NCI-H510A treated with DMSO at 0.1 percent for 48 hours (cell line): ENCODE measurements around the gene SLC7A11.

Source experiments
- DNase-seq: peaks from one replicate; lab custom pipeline; 2025; lab: John Stamatoyannopoulos, UW

The SLC7A11 gene

GRCh38 chr4:138162259-138162658 is 79.9 kb downstream of the SLC7A11 start:
- no peak for DNase-seq

- no peak for DNase-seq
Measured at GRCh38 chr4:138161351-138161750, 80.8 kb downstream of the SLC7A11 start.

GRCh38 chr4:138158746-138159297 is 83.3 kb downstream of the SLC7A11 start:
- no peak for DNase-seq

GRCh38 chr4:138140879-138141278 is 101.3 kb downstream of the SLC7A11 start:
- DNase-seq: no peak

- peak; percentile 22 for DNase-seq
Measured at GRCh38 chr4:138138774-138139173, 103.4 kb downstream of the SLC7A11 start.

GRCh38 chr4:138135610-138136009 is 106.5 kb downstream of the SLC7A11 start:
- DNase-seq: no peak

- no peak for DNase-seq
Measured at GRCh38 chr4:138118270-138118669, 123.9 kb downstream of the SLC7A11 start.

GRCh38 chr4:138115053-138115452 is 127.1 kb downstream of the SLC7A11 start:
- no peak for DNase-seq

GRCh38 chr4:138114434-138114833 is 127.7 kb downstream of the SLC7A11 start:
- DNase-seq: no peak
